ENCODE data around the gene COG7.

Gene COG7

DNA sequence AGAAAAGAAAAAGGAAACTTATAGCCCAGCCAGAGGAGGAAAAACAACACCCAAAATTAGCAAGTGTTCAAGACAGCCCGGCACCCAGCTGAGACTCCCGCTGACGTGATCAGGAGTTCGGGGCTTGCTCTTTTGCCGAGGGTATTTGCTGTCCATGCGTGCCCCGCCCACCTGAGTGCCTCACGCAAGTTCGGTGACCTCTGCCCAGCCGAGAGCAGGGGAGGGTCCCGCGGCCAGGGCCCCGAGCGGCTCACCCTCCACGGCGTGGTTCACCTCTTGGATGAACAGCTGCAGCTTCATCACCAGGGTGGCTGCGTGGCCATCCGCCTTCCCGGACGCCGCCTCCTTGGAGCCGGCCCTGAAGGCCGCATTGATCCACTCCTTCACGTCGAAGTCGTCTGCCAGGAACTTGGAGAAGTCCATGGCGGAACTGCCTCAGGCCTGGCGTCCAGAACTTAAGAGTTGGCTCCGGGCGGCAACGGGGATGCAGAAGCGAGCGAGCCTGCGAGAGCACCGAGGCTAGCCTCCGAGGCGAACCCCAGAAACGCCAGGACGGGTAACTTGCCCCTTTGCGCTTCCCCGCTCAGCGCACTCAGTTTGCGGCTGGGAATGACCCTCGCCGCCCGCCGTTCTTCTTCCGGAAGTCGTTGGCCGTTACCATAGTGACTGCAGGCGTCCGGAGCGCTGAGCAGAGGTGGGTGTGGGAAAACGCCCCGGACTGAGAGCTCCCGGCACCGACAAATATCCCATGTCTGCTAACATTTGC is at the start of gene COG7:
Gene COG7, minus strand, starts transcription at position 618 of the 766 bp plus-strand sequence. Its CDS starts 195 bp downstream, at position 423.
- TF ChIP-seq, protein P1, sequence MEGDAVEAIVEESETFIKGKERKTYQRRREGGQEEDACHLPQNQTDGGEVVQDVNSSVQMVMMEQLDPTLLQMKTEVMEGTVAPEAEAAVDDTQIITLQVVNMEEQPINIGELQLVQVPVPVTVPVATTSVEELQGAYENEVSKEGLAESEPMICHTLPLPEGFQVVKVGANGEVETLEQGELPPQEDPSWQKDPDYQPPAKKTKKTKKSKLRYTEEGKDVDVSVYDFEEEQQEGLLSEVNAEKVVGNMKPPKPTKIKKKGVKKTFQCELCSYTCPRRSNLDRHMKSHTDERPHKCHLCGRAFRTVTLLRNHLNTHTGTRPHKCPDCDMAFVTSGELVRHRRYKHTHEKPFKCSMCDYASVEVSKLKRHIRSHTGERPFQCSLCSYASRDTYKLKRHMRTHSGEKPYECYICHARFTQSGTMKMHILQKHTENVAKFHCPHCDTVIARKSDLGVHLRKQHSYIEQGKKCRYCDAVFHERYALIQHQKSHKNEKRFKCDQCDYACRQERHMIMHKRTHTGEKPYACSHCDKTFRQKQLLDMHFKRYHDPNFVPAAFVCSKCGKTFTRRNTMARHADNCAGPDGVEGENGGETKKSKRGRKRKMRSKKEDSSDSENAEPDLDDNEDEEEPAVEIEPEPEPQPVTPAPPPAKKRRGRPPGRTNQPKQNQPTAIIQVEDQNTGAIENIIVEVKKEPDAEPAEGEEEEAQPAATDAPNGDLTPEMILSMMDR (IDR thresholded peaks at IDR 0.05; ENCODE audit: low read depth, low read length), result no peak
- H3K4me3 ChIP-seq (ENCODE audit: low read depth, low read length), result peak within 1 kb of the TSS; percentile 89

DNA sequence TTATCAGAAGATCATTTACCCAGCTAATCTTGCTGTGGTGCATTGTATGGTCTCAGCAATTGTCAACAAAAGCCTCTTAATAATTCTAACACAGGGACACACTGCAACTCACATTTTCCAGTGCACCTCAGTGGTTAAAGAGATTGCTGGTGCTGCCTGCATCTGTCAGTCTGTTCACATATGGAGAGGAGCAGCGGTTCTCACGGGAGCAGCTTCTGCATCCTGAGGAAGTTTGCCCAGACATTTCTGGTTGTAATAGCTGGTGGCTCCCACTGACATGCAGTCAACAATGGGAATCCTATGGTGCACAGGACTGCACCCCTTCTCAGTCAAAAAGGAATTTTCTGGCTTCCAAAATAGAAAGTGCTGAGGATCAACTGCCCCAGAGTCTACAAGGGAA is 49.5 kb upstream of the COG7 start:
- TF ChIP-seq, protein P1 (IDR thresholded peaks at IDR 0.05; ENCODE audit: low read depth, low read length), result no peak
- no peak overlapping the region for H3K4me3 ChIP-seq (ENCODE audit: low read depth, low read length)

DNA sequence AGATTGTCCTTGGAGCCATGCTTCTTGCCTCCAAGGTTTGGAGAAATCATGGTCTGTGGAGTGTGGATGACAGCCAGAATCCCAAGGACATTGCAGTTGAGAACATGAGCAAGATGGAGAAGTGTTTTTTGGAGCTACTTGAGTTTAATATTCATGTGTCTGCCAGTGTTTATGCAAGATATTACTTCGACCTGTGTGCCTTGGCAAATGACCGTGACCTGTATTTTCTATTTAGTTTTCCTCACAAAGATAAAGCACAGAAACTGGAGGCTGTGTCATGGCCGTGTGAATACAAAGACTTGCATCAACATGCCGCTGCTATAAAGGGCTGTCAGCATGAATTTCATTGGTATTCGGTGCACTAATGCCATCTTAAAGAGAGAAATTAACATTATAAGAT is 48.3 kb upstream of the COG7 start:
- TF ChIP-seq, protein P1 (IDR thresholded peaks at IDR 0.05; ENCODE audit: low read depth, low read length), result no peak
- H3K4me3 ChIP-seq (ENCODE audit: low read depth, low read length), result no peak overlapping the region

DNA sequence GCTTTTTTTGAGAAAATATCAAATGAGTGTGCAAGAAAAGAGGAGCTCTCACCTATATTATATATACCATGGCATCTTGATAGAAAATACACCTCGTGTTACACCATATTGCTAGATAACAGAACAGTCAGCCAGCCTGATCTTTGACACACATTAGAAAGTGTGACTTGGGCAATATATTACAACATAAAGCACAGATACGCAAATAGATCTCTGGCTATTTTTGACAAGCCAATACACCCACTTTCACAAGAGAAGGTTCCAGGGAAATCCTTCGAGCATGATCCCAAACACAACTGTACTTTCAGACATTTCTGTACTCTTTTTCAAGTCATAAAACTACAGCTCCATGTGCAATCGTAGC is 47.9 kb upstream of the COG7 start:
- TF ChIP-seq, protein P1 (IDR thresholded peaks at IDR 0.05; ENCODE audit: low read depth, low read length), result no peak
- H3K4me3 ChIP-seq (ENCODE audit: low read depth, low read length), result no peak overlapping the region

DNA sequence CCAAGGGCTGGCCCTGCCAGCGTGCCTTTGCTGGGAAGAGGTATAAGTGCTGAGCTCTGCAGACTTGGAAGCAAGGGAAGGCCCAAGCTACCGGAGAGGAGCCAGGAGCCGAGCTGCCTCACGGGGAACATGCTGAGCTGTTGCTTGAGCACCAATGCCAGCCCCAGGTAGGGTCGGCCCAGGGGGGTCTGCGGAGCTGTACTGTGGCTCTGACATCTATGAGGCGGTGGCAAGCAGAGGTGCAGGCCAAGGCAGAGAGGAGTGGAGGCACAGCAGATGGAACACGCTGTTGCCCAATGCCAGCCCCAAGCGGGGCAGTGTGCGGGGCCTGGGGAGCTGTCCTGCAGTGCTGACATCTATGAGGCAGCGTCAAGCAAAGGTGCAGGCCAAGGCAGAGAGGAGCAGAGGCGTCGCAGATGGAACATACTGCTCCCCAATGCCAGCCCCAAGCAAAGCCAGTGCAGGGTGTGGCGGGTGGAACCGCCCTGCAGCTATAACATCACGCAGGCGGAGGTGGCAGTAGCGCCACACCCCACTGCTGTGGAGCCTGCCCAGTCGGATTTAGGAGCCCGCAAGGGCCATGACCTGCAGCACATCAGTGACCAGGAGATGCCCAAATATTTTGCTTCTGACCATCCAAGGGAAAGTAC is 47.3 kb upstream of the COG7 start:
- TF ChIP-seq, protein P1 (IDR thresholded peaks at IDR 0.05; ENCODE audit: low read depth, low read length), result no peak
- no peak overlapping the region for H3K4me3 ChIP-seq (ENCODE audit: low read depth, low read length)

DNA sequence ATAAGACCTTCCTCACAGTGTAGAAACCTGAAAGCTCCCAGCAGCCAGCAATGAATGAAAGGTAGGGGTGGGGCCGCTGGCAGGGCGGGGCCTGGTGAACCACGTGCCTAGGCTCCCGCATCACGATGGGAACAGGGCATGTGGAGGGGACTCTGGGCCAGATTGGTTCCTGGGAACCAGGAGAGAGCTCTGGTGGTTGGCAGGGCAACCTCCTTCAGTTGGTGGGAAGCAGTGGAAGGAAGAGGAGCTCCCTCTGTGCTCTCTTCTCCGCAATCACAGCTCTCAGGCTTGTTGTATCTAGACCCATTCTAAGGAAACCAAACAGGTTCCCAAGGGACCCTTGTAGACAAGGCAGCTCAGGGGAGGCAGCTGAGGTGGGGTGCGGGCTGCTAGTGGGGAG is 46.8 kb upstream of the COG7 start:
- TF ChIP-seq, protein P1 (IDR thresholded peaks at IDR 0.05; ENCODE audit: low read depth, low read length), result no peak
- H3K4me3 ChIP-seq (ENCODE audit: low read depth, low read length), result no peak overlapping the region

DNA sequence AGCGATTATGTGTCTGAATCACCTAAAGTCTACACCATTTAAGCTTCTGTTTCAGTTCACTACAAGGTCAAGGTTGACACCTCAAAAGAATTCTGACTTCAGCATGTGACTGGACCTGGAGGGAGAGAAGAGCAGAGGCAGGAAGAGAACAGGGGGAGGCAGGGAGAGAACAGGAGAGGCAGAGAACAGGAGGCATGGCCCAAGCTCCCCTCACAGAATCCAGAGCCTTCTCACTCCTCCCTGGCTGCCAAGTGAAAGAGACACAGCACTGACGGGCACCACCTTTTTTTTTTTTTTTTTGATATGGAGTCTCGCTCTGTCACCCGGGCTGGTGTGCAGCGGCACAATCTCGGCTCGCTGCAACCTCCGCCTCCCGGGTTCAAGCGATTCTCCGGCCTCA is 45.9 kb upstream of the COG7 start:
- TF ChIP-seq, protein P1 (IDR thresholded peaks at IDR 0.05; ENCODE audit: low read depth, low read length), result no peak
- no peak overlapping the region for H3K4me3 ChIP-seq (ENCODE audit: low read depth, low read length)

All from WI38 (cell line).